ENCODE results near the gene ARHGEF5. TPM values are rescaled to one million over a fixed set of nuclear protein-coding genes. Genes with fewer than 3 reads are reported as not detected.
"Not testable (repeated sequence)": the region's sequence is repeated elsewhere in the genome, so short reads cannot be mapped to it uniquely, and the experiment has no call there.

The ARHGEF5 gene
- total and polyA plus RNA-seq, 2 of the 4 experiments (the other 2 are of a cell fraction): under 0.01 to 0.19 TPM

GRCh38 chr7:144348625-144349024, 6.6 kb upstream of the ARHGEF5 start:
- H3K23ac ChIP-seq (ENCODE audit: low read depth, low read length); ATAC-seq (ENCODE audit: low read depth); H3K27me3 ChIP-seq (ENCODE audit: control insufficient read depth, insufficient read depth, low read length); DNase-seq; H2BK5ac ChIP-seq (ENCODE audit: low read depth, low read length, poor library complexity, severe bottlenecking); H3K18ac ChIP-seq (ENCODE audit: low read depth, low read length); H4K5ac ChIP-seq (ENCODE audit: low read depth, low read length); H3K56ac ChIP-seq (ENCODE audit: extremely low read depth, insufficient read depth, low read length); H3K79me1 ChIP-seq (ENCODE audit: low read depth in 1 of 2, low read length in 2 of 2); dilution Hi-C loops (cut with HindIII; ENCODE audit: low sequenced_read_pairs, unreplicated experiment); H3K27ac ChIP-seq (ENCODE audit: insufficient read depth, low read length); H4K8ac ChIP-seq (ENCODE audit: low read depth in 2 of 2, low read length in 2 of 2); H3K4ac ChIP-seq (ENCODE audit: low read depth, low read length); H3K9ac ChIP-seq (ENCODE audit: low read depth, low read length); H3K4me2 ChIP-seq (ENCODE audit: low read depth, low read length); H3K9me3 ChIP-seq (ENCODE audit: control insufficient read depth, insufficient read depth, low read length); intact Hi-C loops (cut with micrococcal nuclease); H2BK20ac ChIP-seq (ENCODE audit: low read depth, low read length); H2BK120ac ChIP-seq (ENCODE audit: low read depth, low read length); in situ Hi-C loops (cut with MboI; ENCODE audit: low sequenced_read_pairs); H4K20me1 ChIP-seq (ENCODE audit: insufficient read depth, low read length); H3K9me1 ChIP-seq (ENCODE audit: insufficient read depth, low read length); POLR2A ChIA-PET (ENCODE audit: unreplicated experiment); H3K14ac ChIP-seq (replicated peaks; ENCODE audit: low read depth, low read length); H3K4me3 ChIP-seq (ENCODE audit: insufficient read depth, low read depth, low read length); H3K4me1 ChIP-seq (ENCODE audit: control insufficient read depth, insufficient read depth, low read length); BruUV-seq (replicated peaks); H3K36me3 ChIP-seq (ENCODE audit: control insufficient read depth, insufficient read depth, low read length); H4K91ac ChIP-seq (ENCODE audit: insufficient read depth, low read depth, low read length); CTCF ChIA-PET; H2AK9ac ChIP-seq (replicated peaks; ENCODE audit: low read depth, low read length, poor library complexity); H2BK15ac ChIP-seq (ENCODE audit: low read depth, low read length); H2AK5ac ChIP-seq (ENCODE audit: low read depth, low read length); H2AFZ ChIP-seq (replicated peaks; ENCODE audit: low read length, poor library complexity): not testable (repeated sequence)
- WGBS, 2 experiments (ENCODE audit: extremely low coverage in 2 of 2, insufficient read length in 1 of 2): no CpG with 5 or more reads among the region's 1 CpG

GRCh38 chr7:144351667-144352066, 3.5 kb upstream of the ARHGEF5 start:
- H2BK5ac ChIP-seq (ENCODE audit: low read depth, low read length, poor library complexity, severe bottlenecking); H2AK9ac ChIP-seq (replicated peaks; ENCODE audit: low read depth, low read length, poor library complexity); H3K27ac ChIP-seq (ENCODE audit: insufficient read depth, low read length); H4K8ac ChIP-seq (ENCODE audit: low read depth in 2 of 2, low read length in 2 of 2); H2BK15ac ChIP-seq (ENCODE audit: low read depth, low read length); H3K56ac ChIP-seq (ENCODE audit: extremely low read depth, insufficient read depth, low read length); H3K27me3 ChIP-seq (ENCODE audit: control insufficient read depth, insufficient read depth, low read length); in situ Hi-C loops (cut with MboI; ENCODE audit: low sequenced_read_pairs); H4K91ac ChIP-seq (ENCODE audit: insufficient read depth, low read depth, low read length); H2AK5ac ChIP-seq (ENCODE audit: low read depth, low read length); DNase-seq; H3K9me1 ChIP-seq (ENCODE audit: insufficient read depth, low read length); H3K9me3 ChIP-seq (ENCODE audit: control insufficient read depth, insufficient read depth, low read length); H4K5ac ChIP-seq (ENCODE audit: low read depth, low read length); intact Hi-C loops (cut with micrococcal nuclease); H2BK20ac ChIP-seq (ENCODE audit: low read depth, low read length); H2BK120ac ChIP-seq (ENCODE audit: low read depth, low read length); H3K4me2 ChIP-seq (ENCODE audit: low read depth, low read length); H3K4me1 ChIP-seq (ENCODE audit: control insufficient read depth, insufficient read depth, low read length); dilution Hi-C loops (cut with HindIII; ENCODE audit: low sequenced_read_pairs, unreplicated experiment); H3K4ac ChIP-seq (ENCODE audit: low read depth, low read length); H3K79me1 ChIP-seq (ENCODE audit: low read depth in 1 of 2, low read length in 2 of 2); H3K18ac ChIP-seq (ENCODE audit: low read depth, low read length); H3K36me3 ChIP-seq (ENCODE audit: control insufficient read depth, insufficient read depth, low read length); BruUV-seq (replicated peaks); H4K20me1 ChIP-seq (ENCODE audit: insufficient read depth, low read length); H3K4me3 ChIP-seq (ENCODE audit: insufficient read depth, low read depth, low read length); ATAC-seq (ENCODE audit: low read depth); CTCF ChIA-PET; H3K9ac ChIP-seq (ENCODE audit: low read depth, low read length); POLR2A ChIA-PET (ENCODE audit: unreplicated experiment); H3K23ac ChIP-seq (ENCODE audit: low read depth, low read length); H2AFZ ChIP-seq (replicated peaks; ENCODE audit: low read length, poor library complexity); H3K14ac ChIP-seq (replicated peaks; ENCODE audit: low read depth, low read length): not testable (repeated sequence)
- WGBS, 2 experiments (ENCODE audit: extremely low coverage in 2 of 2, insufficient read length in 1 of 2): no CpG with 5 or more reads among the region's 3 CpGs

Measured in IMR-90 (cell line).